ENCODE measurements around the gene ARHGAP10. TPM values are rescaled to one million over a fixed set of nuclear protein-coding genes. Genes with fewer than 3 reads are reported as not detected.

Gene ARHGAP10
- total RNA-seq, 2 experiments from 2014 or later: 0.11 TPM; not detected in 1

- no peak overlapping the region for H3K4me3 ChIP-seq (ENCODE audit: low read depth, low read length, poor library complexity, severe bottlenecking)
- no TSS peak for BruUV-seq (replicated peaks)
- no peak for DNase-seq (ENCODE audit: low spot score)
- no peak overlapping the region for H2AFZ ChIP-seq (ENCODE audit: low read length)
- intact Hi-C loops (cut with micrococcal nuclease; ENCODE audit: unreplicated experiment): no loop called here
- no peaks in the 10 kb centered on the region for H3K9me2 ChIP-seq (ENCODE audit: insufficient read depth, low read length)
- CTCF ChIA-PET (ENCODE audit: unreplicated experiment): interaction anchor here (0.6 kb wide), 1 partner anchor 39 kb away, joined by 3 read pairs; no protein-coding TSS in a partner anchor
- H3K9me3 ChIP-seq (ENCODE audit: low read length): no peaks in the 10 kb centered on the region
- no peak overlapping the region for H3K4me2 ChIP-seq (ENCODE audit: low read length)
- TF ChIP-seq EZH2phosphoT487 (IDR thresholded peaks at IDR 0.05; ENCODE audit: borderline replicate concordance, low read depth, low read length): no peak
- TF ChIP-seq, protein P1, sequence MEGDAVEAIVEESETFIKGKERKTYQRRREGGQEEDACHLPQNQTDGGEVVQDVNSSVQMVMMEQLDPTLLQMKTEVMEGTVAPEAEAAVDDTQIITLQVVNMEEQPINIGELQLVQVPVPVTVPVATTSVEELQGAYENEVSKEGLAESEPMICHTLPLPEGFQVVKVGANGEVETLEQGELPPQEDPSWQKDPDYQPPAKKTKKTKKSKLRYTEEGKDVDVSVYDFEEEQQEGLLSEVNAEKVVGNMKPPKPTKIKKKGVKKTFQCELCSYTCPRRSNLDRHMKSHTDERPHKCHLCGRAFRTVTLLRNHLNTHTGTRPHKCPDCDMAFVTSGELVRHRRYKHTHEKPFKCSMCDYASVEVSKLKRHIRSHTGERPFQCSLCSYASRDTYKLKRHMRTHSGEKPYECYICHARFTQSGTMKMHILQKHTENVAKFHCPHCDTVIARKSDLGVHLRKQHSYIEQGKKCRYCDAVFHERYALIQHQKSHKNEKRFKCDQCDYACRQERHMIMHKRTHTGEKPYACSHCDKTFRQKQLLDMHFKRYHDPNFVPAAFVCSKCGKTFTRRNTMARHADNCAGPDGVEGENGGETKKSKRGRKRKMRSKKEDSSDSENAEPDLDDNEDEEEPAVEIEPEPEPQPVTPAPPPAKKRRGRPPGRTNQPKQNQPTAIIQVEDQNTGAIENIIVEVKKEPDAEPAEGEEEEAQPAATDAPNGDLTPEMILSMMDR (conservative IDR thresholded peaks at IDR 0.05; ENCODE audit: low read length): no peak
- no peaks in the 10 kb centered on the region for H4K20me1 ChIP-seq (ENCODE audit: insufficient read depth, low read length)
- no peaks in the 10 kb centered on the region for H3K4me1 ChIP-seq (ENCODE audit: insufficient read depth, low read length, poor library complexity, severe bottlenecking)
- no peaks in the 10 kb centered on the region for H3K79me2 ChIP-seq (ENCODE audit: insufficient read depth, low read depth, low read length)
- POLR2A ChIA-PET: no interaction called here
- no peak overlapping the region for H3K27ac ChIP-seq (ENCODE audit: low read depth, low read length, poor library complexity, severe bottlenecking)
- H3K36me3 ChIP-seq (ENCODE audit: insufficient read depth, low read length): no peaks in the 10 kb centered on the region
These were observed 129.1 kb downstream of the ARHGAP10 start for GRCh38 chr4:147860960-147861359.

DNA sequence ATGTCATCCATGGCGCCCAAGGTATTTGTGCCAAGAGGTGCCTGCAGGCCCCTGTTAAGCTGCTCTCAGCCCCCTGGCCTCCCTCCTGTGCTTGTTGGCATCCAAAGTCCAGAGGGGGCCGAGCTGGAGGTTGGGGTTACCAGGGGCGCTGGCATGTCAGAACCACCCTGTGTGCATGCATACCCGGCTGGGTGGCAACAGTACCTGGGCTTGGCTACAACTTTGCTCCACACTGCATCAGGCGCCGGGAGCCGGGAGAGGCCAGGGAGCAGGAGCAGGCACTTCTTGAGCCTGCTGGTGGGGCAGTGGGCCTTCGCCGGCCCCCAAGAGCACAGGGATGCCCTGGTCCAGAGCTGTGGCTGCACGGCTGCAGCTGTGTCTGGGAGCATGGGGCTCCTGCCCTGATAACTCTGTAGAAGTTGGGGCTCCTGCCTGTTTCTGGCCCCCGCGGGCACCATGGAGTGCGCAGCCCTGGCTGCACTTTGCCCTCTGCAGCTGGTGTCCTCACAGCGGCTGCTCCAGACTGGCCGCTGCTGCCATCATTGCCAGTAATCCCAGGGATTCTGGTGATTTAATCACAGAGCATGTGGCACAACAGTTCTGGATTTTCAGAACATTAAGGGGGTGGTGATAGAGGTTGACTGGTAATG is 130.3 kb downstream of the ARHGAP10 start:
- Histone ChIP-seq H3K9me2 (ENCODE audit: insufficient read depth, low read length) (no peaks in the 10 kb centered on the region), H3K9me3 (ENCODE audit: low read length) (no peaks in the 10 kb centered on the region), H3K4me1 (ENCODE audit: insufficient read depth, low read length, poor library complexity, severe bottlenecking) (no peaks in the 10 kb centered on the region), H3K27ac (ENCODE audit: low read depth, low read length, poor library complexity, severe bottlenecking) (no peak overlapping the region), H3K4me3 (ENCODE audit: low read depth, low read length, poor library complexity, severe bottlenecking) (no peak overlapping the region), H4K20me1 (ENCODE audit: insufficient read depth, low read length) (no peaks in the 10 kb centered on the region), H3K4me2 (ENCODE audit: low read length) (no peak overlapping the region), H3K36me3 (ENCODE audit: insufficient read depth, low read length) (no peaks in the 10 kb centered on the region), H3K79me2 (ENCODE audit: insufficient read depth, low read depth, low read length) (no peaks in the 10 kb centered on the region), H2AFZ (ENCODE audit: low read length) (no peak overlapping the region)
- POLR2A ChIA-PET: no interaction called here
- DNase-seq (ENCODE audit: low spot score): no peak
- intact Hi-C loops (cut with micrococcal nuclease; ENCODE audit: unreplicated experiment): no loop called here
- CTCF ChIA-PET (ENCODE audit: unreplicated experiment): no interaction called here
- BruUV-seq (replicated peaks): no TSS peak
- no peak for TF ChIP-seq EZH2phosphoT487 (IDR thresholded peaks at IDR 0.05; ENCODE audit: borderline replicate concordance, low read depth, low read length)
- TF ChIP-seq, protein P1 (conservative IDR thresholded peaks at IDR 0.05; ENCODE audit: low read length): no peak

DNA sequence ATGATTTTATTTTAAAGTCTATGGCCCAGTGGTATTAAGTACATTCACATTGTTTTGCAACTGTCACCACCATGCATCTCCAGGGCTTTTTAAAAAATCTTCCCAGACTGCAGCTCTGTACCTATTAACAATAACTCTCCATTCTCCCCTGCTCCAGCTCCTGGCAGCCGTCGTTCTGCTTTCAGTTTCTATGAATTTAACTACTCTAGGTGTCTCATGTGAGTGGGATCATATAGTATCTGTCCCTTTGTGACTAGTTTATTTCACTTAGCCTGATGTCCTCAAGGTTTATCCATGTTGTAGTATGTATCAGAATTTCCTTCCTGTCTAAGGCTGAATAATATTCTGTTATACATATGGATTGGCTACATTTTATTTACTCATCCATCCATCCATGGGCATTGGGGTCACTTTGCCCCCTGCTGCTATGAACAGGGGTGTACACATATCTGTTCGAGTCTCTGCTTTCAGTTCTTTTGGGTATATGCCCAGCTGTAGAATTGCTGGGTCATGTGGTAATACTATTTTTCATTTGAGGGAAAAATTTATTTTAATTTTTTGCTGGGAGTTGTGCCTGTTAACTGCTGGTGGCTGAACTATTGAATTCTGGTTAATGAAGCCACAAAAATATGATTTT is 131.3 kb downstream of the ARHGAP10 start:
- ChIA-PET POLR2A (no interaction called here), CTCF (ENCODE audit: unreplicated experiment) (interaction anchor here (0.6 to 1.1 kb wide), 3 partner anchors 9 to 70 kb away, joined by 3 read pairs; no protein-coding TSS in a partner anchor)
- TF ChIP-seq EZH2phosphoT487 (IDR thresholded peaks at IDR 0.05; ENCODE audit: borderline replicate concordance, low read depth, low read length): no peak
- TF ChIP-seq, protein P1 (conservative IDR thresholded peaks at IDR 0.05; ENCODE audit: low read length): no peak
- no peaks in the 10 kb centered on the region for H3K9me2 ChIP-seq (ENCODE audit: insufficient read depth, low read length)
- H4K20me1 ChIP-seq (ENCODE audit: insufficient read depth, low read length): no peaks in the 10 kb centered on the region
- H3K79me2 ChIP-seq (ENCODE audit: insufficient read depth, low read depth, low read length): no peaks in the 10 kb centered on the region
- H3K9me3 ChIP-seq (ENCODE audit: low read length): no peaks in the 10 kb centered on the region
- H3K4me3 ChIP-seq (ENCODE audit: low read depth, low read length, poor library complexity, severe bottlenecking): no peak overlapping the region
- no TSS peak for BruUV-seq (replicated peaks)
- no peak overlapping the region for H2AFZ ChIP-seq (ENCODE audit: low read length)
- DNase-seq (ENCODE audit: low spot score): no peak
- intact Hi-C loops (cut with micrococcal nuclease; ENCODE audit: unreplicated experiment): no loop called here
- H3K4me1 ChIP-seq (ENCODE audit: insufficient read depth, low read length, poor library complexity, severe bottlenecking): no peaks in the 10 kb centered on the region
- H3K36me3 ChIP-seq (ENCODE audit: insufficient read depth, low read length): no peaks in the 10 kb centered on the region
- H3K27ac ChIP-seq (ENCODE audit: low read depth, low read length, poor library complexity, severe bottlenecking): no peak overlapping the region
- no peak overlapping the region for H3K4me2 ChIP-seq (ENCODE audit: low read length)
